Measurements from ENCODE around the gene FTO.

DNA sequence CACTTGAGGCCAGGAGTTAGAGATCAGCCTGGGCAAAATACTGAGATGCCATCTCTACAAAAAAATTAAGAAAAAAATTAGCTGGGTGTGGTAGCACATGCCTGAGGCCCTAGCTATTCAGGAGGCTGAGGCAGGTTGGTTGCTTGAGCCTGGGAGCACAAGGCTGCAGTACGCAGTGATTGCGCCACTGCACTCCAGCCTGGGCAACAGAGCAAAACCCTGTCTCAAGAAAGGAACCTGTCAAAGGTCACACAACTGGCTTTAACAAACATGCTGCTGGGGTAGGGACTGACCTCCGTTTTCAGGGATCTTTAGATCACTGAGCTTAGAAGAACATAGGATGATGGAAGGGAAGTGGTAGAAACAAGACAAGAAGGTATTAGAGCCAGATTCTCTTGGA is 487.6 kb downstream of the FTO start:
- TF ChIP-seq, protein P1, sequence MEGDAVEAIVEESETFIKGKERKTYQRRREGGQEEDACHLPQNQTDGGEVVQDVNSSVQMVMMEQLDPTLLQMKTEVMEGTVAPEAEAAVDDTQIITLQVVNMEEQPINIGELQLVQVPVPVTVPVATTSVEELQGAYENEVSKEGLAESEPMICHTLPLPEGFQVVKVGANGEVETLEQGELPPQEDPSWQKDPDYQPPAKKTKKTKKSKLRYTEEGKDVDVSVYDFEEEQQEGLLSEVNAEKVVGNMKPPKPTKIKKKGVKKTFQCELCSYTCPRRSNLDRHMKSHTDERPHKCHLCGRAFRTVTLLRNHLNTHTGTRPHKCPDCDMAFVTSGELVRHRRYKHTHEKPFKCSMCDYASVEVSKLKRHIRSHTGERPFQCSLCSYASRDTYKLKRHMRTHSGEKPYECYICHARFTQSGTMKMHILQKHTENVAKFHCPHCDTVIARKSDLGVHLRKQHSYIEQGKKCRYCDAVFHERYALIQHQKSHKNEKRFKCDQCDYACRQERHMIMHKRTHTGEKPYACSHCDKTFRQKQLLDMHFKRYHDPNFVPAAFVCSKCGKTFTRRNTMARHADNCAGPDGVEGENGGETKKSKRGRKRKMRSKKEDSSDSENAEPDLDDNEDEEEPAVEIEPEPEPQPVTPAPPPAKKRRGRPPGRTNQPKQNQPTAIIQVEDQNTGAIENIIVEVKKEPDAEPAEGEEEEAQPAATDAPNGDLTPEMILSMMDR (IDR thresholded peaks at IDR 0.05) = no peak
- no peak for TF ChIP-seq POLR2A (IDR thresholded peaks at IDR 0.05)

Data from tibial nerve (tissue), 3 donors.